ENCODE measurements around the gene BASP1. TPM values are rescaled to one million over a fixed set of nuclear protein-coding genes. Genes with fewer than 3 reads are reported as not detected.

Gene BASP1
- total RNA-seq, 4 donors from 2014 or later, result 46.0 to 54.6 (median 49.8) TPM

DNA sequence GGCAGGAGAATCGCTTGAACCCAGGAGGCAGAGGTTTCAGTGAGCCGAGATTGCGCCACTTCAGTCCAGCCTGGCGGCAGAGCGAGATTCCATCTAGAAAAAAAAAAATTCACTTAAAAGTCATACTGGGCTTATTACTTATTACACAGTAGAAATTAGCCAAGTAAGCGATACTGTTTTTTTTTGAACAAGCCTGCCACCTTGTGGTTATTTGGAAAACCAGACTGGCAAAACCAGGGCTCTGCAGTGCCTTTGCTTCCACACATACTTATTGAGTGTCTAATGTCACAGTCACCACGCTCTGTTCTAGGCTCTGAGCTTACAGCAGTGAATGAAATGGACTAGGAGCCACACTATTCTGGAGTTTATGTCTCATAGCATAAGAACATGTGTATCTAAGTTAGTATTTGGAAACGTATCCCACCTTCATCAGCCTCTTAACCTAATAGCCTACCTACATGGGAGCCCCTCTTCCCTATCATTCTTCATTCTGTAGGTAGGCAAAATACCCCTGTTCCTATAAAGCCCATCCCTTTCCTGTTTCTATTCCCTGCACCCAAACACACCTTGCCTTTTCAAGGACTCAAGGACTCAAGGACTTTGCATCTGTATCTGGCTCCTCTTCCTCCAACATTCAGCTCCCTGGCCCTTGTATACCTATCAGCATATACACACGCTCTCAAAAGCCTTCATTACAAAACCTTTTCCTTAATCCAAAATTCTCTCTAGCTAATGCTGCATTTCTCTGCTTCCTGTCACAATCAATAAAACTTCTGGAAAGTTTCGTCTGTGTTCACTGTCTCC, 13.9 kb upstream of the BASP1 start:
- Histone ChIP-seq H3K36me3 (no peaks in the 10 kb centered on the region), H3K9me3 (no peaks in the 10 kb centered on the region), H3K4me1 (no peaks in the 10 kb centered on the region), H3K27ac (no peak overlapping the region), H3K27me3 (peaks cover 0 to 11% of the 10 kb centered on the region in 2 donors), H3K4me3 (no peak overlapping the region)
- TF ChIP-seq, protein P1, sequence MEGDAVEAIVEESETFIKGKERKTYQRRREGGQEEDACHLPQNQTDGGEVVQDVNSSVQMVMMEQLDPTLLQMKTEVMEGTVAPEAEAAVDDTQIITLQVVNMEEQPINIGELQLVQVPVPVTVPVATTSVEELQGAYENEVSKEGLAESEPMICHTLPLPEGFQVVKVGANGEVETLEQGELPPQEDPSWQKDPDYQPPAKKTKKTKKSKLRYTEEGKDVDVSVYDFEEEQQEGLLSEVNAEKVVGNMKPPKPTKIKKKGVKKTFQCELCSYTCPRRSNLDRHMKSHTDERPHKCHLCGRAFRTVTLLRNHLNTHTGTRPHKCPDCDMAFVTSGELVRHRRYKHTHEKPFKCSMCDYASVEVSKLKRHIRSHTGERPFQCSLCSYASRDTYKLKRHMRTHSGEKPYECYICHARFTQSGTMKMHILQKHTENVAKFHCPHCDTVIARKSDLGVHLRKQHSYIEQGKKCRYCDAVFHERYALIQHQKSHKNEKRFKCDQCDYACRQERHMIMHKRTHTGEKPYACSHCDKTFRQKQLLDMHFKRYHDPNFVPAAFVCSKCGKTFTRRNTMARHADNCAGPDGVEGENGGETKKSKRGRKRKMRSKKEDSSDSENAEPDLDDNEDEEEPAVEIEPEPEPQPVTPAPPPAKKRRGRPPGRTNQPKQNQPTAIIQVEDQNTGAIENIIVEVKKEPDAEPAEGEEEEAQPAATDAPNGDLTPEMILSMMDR (IDR thresholded peaks at IDR 0.05), result peak; percentile 56 to 73 (median 65)
- no peak for TF ChIP-seq EP300 (IDR thresholded peaks at IDR 0.05)
- TF ChIP-seq POLR2A (IDR thresholded peaks at IDR 0.05), result no peak
- 29 to 36% methylated on average over 10 of the region's 10 CpGs for WGBS, 2 donors
- DNase-seq (ENCODE audit: low spot score in 2 of 2), result peak in 1 of 2 donors; percentile 33

DNA sequence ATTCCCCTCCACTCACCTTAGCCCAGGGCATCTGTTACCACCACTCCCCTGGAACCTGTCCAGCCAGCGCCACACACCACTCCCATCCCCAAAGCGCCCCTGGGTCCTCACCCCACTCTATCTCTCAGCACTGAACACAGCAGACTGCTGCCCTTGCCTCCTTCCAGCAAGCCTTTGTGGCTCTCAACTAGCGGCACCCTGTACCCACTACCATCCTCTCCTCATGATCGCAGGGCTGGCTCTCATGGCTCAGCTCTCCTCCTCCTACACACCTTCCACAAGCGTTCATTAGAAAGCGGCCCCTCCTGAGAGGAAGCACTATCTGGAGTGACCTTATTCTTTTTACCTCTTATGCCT, 13.3 kb upstream of the BASP1 start:
- Histone ChIP-seq H3K27ac (no peak overlapping the region), H3K27me3 (peaks cover 0 to 11% of the 10 kb centered on the region in 2 donors), H3K9me3 (no peaks in the 10 kb centered on the region), H3K36me3 (no peaks in the 10 kb centered on the region), H3K4me3 (no peak overlapping the region), H3K4me1 (no peaks in the 10 kb centered on the region)
- 63 to 64% methylated on average over 6 of the region's 6 CpGs for WGBS, 2 donors
- TF ChIP-seq POLR2A (IDR thresholded peaks at IDR 0.05) (no peak), EP300 (IDR thresholded peaks at IDR 0.05) (no peak)
- TF ChIP-seq, protein P1 (IDR thresholded peaks at IDR 0.05), result no peak
- DNase-seq (ENCODE audit: low spot score in 2 of 2), result no peak

DNA sequence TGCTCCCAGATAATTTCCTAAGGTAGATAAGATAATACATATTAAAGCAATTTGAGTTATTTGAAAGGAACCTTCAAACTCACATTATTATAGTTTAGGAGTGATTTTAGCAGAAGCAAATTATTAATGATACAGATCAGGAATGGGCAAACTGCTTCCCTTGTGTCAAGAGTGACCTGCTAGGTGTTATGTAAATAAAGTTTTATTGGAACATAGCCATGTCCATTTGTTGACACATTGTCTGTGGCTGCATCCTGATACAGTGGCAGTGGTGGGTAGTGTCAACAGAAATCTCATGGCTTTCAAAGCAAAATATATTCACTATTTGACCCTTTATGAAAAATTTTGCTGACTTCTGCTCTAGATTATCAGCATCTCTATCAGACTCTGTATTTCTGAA, 11.4 kb upstream of the BASP1 start:
- Histone ChIP-seq H3K4me3 (no peak overlapping the region), H3K36me3 (no peaks in the 10 kb centered on the region), H3K9me3 (no peaks in the 10 kb centered on the region), H3K4me1 (no peaks in the 10 kb centered on the region), H3K27ac (no peak overlapping the region), H3K27me3 (peaks cover 0 to 11% of the 10 kb centered on the region in 2 donors)
- TF ChIP-seq, protein P1 (IDR thresholded peaks at IDR 0.05), result no peak
- TF ChIP-seq EP300 (IDR thresholded peaks at IDR 0.05) (no peak), POLR2A (IDR thresholded peaks at IDR 0.05) (no peak)
- no peak for DNase-seq (ENCODE audit: low spot score in 2 of 2)

DNA sequence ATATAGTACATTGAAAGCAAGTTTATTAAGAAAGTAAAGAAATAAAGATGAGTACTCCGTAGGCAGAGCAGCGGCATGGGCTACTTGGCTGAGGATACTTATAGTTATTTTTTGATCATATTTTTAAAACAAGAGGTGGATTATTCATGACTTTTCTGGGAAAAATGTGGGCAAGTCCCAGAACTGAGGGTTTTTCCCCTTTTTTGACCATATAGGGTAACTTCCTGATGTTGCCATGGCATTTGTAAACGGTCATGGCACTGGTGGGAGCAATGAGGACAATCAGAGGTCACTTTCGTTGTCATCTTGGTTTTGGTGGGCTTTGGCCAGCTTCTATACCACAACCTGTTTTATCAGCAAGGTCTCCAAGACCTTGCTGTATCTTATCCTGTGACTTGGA, 5.2 kb upstream of the BASP1 start:
- H3K36me3 ChIP-seq, result no peaks in the 10 kb centered on the region
- peaks cover 0 to 8% of the 10 kb centered on the region in 2 donors for H3K27me3 ChIP-seq
- no peaks in the 10 kb centered on the region for H3K9me3 ChIP-seq
- no peak overlapping the region for H3K27ac ChIP-seq
- no peak for TF ChIP-seq POLR2A (IDR thresholded peaks at IDR 0.05)
- TF ChIP-seq, protein P1 (IDR thresholded peaks at IDR 0.05), result no peak
- TF ChIP-seq EP300 (IDR thresholded peaks at IDR 0.05), result no peak
- no peak overlapping the region for H3K4me3 ChIP-seq
- 56 to 69% methylated on average over 4 of the region's 4 CpGs for WGBS, 2 donors
- peaks cover 0 to 10% (median 3%) of the 10 kb centered on the region in 4 donors for H3K4me1 ChIP-seq
- no peak for DNase-seq (ENCODE audit: low spot score in 2 of 2)

DNA sequence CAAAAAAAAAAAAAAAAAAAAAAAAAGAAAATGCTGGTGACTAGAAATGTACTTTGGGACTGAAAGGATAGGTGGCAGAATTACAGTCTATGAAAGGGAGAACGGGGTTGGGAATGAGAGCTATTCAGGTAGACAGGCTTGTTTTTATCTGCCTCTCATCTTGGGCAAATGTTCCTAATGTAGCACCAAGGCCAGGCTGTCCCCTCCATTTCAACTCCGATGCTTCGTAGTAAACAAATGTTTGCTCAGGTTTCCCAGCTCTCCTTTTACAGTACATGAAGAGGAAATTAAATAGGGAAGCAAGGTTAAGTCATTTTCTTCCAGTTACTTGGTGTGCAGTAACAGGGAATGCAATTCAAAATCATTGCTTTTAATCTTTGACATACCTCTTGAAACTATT, 4.4 kb upstream of the BASP1 start:
- 46 to 83% methylated on average over 3 of the region's 3 CpGs for WGBS, 2 donors
- Histone ChIP-seq H3K36me3 (no peaks in the 10 kb centered on the region), H3K27me3 (peaks cover 0 to 11% of the 10 kb centered on the region in 2 donors), H3K9me3 (no peaks in the 10 kb centered on the region), H3K4me1 (peaks cover 0 to 15% (median 3%) of the 10 kb centered on the region in 4 donors), H3K27ac (no peak overlapping the region), H3K4me3 (no peak overlapping the region)
- DNase-seq (ENCODE audit: low spot score in 2 of 2), result no peak
- TF ChIP-seq, protein P1 (IDR thresholded peaks at IDR 0.05), result no peak
- TF ChIP-seq EP300 (IDR thresholded peaks at IDR 0.05), result no peak
- no peak for TF ChIP-seq POLR2A (IDR thresholded peaks at IDR 0.05)
